Measurements from ENCODE around the gene P4HTM.
A peak's percentile ranks its signal among the peaks of the same experiment; 100 is the strongest.

Gene P4HTM

DNA sequence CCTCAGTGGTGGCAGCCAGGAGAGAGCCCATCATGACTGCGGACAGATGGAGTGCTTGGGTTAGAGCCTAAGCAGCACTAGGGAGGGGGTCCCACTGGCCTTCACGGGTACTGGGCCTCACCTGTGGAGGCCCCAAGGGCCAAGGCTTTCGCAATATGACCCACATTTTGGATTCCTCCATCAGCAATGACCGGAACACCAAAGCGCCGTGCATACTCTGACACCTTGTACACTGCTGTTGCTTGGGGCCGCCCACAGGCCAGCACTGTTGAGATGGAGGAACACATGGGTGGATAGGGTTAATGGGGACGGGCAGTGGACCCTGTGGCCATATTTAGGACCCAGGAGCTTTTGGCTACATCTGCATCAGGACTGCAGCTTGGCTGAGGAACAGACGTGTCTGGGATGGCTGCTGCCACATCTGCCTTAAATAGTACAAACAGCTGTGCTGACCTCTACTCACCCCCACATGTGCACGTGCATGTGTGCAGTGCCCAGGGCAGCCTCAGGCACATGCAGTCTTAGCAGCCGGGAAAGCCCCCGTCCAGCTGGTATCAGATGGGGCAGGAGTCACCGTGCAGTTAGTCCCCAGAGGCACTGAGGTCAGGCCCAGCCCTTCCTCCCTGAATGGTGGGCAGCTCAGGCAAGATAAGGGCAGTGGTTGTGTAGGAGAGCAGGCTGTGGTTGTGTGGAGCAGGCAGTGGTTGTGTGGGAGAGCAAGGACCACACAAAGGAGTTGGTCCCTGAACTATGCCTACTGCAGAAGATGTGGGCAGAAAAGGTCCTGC, 35.2 kb downstream of the P4HTM start:
- no peak for DNase-seq (ENCODE audit: low read depth)

DNA sequence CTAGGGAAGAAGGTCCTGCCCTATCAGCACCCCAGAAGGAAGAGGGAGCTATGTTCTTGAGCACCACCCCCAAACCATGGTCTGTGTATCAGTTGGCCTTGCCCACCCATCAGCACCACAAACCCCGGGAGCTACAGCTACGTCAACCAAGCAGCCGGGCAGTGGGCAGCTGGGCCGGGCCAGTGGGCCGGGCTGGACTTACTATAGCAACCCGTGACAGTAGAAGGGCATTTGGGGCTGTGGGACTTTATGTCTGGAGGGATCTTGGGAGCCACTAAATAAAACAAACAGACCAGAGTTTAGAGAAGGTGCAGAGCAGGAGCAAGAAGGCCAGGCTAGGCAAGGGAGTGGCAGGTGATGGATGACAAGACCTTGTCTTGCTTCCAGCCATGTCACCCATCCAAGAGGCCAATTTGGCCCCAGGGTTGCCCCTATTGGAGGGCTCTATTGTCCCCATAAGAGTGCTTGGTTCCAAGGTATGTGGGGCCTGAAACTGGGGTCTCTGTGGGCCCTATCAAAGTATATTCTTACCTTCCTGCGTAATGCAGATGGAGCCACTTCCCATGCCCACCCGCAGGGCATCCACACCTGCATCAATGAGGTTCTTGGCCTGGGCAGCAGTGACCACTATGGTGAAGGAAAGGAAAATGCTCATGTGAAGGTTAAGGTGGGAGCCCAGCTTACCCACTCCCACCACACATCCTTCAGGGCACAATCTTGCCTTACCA, 35.9 kb downstream of the P4HTM start:
- no peak for DNase-seq (ENCODE audit: low read depth)

DNA sequence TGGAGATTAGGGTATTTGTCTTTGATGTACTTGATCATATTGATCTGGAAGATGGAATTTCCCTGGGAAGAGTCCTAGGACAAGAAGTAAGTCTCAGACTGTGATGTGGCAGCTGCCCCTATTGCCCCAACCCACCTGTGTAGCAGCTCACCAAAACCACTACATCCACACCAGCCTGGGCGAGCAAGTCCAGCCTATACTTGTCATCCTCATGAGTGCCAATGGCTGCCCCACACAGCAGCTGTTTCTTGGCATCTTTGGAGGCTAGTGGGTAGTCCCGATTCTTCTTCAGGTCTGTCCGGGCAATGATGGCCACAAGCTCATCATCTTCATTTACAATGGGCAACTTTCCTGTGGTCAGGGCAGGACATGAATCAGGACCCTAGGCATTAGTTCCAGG, 36.5 kb downstream of the P4HTM start:
- no peak for DNase-seq (ENCODE audit: low read depth)

DNA sequence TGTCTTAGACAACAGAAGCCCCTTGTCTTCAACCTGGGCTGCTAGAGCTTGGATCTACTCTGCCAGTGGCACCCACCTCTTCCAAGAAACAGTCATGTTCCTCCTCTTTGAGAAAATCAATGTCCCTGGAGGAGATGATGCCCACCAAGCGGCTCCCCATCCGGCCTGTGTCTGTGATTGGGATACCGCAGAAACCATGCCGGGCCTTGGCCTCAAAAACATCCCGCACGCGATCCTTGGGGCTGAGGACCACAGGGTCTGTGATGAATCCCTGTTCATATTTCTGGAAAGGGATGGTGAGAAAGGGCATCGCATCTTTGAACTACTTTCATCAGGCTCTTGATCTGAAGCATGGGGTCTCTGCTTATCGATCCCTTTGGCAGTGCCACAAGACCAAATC, 37.6 kb downstream of the P4HTM start:
- no peak for DNase-seq (ENCODE audit: low read depth)

DNA sequence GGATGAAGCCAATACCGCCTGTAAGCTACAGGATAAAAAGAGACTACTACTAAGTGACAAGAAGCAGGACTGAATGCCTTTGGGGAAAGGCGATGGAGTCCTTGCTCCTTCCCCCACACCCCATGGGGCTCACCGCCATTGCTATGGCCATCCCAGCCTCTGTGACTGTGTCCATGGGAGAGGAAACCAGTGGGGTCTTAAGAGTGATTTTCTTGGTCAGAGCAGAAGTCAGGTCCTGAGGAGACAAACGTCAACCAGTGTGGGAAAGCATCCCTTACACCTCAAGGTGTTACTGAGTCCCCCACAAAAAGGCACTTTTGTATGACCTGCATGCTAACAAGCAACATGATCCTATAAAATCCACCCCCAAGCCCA, 38.2 kb downstream of the P4HTM start:
- no peak for DNase-seq (ENCODE audit: low read depth)

DNA sequence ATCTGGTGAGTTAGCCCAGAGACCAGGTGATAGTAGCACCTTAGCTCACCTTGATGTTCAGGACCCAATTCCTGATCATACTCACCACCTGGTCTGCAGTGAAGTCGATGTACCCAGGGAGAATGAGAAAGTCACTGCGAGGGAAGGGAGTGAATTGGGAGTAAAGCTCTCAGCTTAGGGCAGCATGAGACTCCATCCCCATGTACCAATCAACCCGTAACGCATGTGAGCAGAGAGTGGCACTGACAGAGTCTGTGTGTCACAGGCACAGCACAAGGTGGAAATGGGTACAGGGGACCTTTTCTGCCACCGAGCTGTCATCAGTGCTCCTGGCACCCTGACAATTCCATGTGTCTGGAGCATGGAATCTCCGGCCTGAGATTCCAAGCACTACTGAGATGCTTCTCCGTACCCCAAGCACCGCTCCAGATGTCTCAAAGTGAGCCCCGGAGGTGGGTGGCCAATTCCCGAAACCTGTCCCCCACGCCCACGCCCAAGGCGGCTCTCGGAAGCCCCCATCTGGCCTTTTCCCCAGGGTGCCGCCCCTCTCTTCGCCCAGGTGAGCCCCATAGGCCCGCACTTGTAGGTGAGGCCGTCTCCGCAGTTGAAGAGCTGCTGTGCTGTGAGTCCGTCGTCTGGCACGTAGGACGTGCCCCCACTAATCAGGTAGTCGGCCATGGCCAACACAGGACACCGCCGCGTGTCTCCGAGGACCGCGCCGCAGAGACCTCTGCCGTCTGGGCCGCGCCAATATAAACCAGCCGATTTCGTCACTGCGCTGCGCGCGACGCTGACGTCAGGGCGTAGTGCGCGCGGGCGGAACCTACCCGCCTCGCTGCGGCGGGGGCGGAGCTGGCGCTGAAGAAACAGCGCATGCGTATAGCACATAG, 38.9 kb downstream of the P4HTM start, which contains the start of gene IMPDH2:
IMPDH2 (minus strand) TSS at position 726 of the 890 bp plus-strand sequence; CDS start at position 678, 48 bp downstream.
- peak; percentile 53 for DNase-seq (ENCODE audit: low read depth)

DNA sequence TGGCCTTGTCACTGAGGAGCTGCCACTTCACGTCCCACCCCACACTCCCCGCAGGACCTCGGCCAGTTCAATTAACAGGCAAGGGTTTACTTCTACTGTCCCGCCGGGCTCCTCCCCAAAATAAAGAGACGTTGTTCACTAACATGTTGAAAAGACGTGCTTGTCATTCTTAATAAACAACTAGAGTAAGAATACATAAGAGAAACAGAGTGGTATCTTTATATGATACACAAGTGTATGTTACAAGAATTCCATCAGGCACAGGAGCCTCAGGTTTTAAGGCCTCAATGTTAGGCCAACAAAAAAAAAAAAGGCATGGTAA, 39.5 kb downstream of the P4HTM start:
- no peak for DNase-seq (ENCODE audit: low read depth)

DNA sequence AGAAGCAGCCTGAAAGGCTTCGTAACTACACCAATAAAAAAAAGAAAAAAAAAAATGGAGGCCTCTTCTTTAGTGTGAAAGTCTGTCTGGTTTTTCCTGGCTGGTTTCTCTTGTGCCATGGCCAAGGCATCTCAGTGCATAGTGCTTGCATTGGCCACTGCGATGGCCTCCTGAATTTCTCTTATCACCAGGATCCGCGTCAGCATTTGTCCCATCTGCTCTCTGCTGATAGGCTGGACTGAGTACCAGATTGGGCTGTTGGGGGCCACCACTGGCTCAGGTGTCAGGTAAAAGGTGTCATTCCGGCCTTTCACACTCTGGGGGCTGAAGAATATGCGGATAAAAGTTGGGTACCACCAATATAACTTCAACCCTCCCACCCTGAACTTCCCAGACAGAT, 40.3 kb downstream of the P4HTM start:
- no peak for DNase-seq (ENCODE audit: low read depth)

DNA sequence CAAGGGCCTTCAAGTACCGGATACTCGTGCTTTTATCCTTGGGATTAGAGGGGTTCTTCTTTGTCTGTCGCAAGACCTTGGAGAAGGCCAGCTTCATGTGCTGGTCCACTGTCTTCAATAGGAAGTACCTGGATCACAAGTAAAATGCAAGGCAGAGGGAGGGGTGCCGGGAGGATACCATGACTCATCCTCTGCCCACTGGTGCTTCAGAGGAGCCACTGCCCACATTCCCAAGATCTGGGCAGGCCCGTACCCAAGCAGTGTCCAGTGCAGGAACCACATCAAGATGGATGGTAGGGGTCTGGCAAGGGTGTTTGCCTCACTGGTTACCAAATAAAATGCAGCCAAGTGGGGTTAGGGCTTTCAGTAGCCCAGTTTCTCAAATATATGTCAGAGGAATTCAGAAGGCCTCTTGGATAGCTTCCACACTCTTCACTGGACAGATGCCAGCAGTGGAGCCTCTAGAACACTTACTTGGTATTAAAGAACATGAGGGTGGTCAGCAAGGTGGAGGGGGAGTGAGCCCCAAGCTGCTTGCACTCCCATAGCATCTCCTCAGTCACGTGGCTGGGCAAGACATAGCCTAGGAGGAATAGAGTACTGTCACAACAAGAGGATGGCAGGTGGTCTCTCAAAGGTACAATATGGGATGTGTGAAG, 42.7 kb downstream of the P4HTM start:
- no peak for DNase-seq (ENCODE audit: low read depth)

DNA sequence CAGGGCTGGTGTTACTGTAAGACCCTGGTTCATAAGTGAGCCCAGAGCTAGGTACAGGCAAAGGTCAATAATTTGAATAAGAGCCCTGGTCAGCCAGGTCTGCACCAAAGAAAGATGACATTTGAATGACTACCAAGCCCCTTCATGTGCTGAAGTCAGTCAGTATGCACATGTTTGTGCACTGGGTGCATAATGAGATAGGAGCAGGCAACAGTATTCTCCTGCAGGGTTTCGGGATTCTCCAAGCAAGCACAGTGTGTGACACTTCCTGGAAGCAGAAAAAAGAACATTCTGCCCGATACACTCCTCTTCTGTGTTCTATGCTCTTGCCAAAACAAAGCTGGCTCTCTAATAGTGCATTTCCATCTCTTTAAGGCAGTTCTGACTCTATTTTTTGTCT, 44.6 kb downstream of the P4HTM start:
- DNase-seq (ENCODE audit: low read depth), result no peak

DNA sequence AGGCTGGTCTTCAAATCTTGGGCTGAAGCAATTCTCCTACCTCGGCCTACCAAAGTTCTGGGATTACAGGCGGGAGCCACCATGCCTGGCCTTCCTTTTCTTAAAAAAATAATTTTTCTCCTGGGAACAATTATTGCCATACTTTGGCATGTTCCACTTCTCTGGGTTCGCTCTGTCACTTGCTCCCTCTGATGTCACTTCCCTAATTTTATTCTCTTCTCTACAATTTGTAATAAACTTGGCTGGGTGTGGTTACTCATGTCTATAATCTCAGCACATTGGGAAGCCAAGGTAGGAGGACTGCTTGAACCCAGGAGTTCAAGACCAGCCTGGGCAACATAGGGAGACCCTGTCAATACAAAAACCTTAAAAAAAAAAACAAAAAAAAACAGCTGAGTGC, 45.2 kb downstream of the P4HTM start:
- DNase-seq (ENCODE audit: low read depth), result no peak

DNA sequence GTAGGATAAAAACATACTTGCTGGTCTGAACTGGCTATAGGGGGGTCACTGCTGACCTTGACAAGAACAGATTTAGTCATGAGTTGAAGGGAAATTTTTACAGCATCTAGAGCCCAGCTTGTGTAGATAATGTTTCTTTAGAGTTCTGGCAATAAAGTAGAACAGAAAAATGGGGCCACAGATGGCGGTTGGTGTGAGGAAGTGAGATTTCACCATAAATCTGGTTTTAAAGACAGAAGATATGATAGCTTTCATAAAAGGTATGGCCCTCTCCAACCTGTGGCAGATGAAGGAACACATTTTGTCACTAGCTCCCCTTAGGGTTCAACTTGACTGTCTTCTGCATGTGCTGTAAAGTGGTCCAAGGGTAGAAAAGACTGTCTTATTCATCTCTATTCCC, 63.5 kb downstream of the P4HTM start:
- DNase-seq (ENCODE audit: low read depth), result no peak

DNA sequence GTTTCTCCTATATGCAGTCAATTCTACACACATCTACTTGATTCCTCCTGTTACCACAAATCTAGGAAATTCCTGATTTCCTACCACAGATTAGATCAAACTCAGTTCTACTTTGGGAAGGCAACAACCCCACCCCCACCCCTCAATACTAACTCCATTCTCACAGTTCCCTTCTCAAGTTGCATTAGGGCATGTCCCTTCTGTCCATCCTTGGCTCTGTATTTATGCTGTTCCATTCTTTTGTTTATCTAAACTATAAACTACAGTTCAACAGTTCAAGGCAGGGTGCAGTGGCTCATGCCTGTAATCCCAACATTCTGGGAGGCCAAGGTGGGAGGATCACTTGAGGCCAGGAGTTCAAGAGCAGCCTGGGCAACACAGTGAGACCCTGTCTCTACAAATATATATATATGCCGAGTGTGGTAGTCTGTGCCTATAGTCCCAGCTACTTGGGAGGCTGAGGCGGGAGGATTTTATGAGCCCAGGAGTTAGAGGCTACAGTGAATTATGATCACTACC, 64.4 kb downstream of the P4HTM start:
- DNase-seq (ENCODE audit: low read depth), result no peak
